ENCODE results near the gene ENOSF1. TPM values are rescaled to one million over a fixed set of nuclear protein-coding genes. Genes with fewer than 3 reads are reported as not detected.

Gene ENOSF1
- total and polyA plus RNA-seq, 2 of the 13 experiments (the other 11 are each of a cell fraction or from before 2014, with no cell fraction given), result 37.6 to 40.1 TPM

- no peak for TF ChIP-seq ZNF512 (CRISPR knock-in tag; IDR thresholded peaks at IDR 0.05)
- no peak for TF ChIP-seq PCBP1 (IDR thresholded peaks at IDR 0.05; ENCODE audit: borderline replicate concordance, low read depth, low read length)
- TF ChIP-seq ZNF563 (CRISPR knock-in tag; IDR thresholded peaks at IDR 0.05), result no peak
- TF ChIP-seq HNRNPUL1 (IDR thresholded peaks at IDR 0.05; ENCODE audit: low read depth, low read length), result no peak
- peak; percentile 82 for TF ChIP-seq GATAD1 (CRISPR knock-in tag; IDR thresholded peaks at IDR 0.05)
- TF ChIP-seq MTERF4 (CRISPR knock-in tag; IDR thresholded peaks at IDR 0.05), result no peak; the same call in 1 of the 2 replicates
- TF ChIP-seq ZFP36L2 (CRISPR knock-in tag; IDR thresholded peaks at IDR 0.05), result no peak
- peak; percentile 74 for TF ChIP-seq ZNF205 (CRISPR knock-in tag; IDR thresholded peaks at IDR 0.05)
- TF ChIP-seq HNRNPK (IDR thresholded peaks at IDR 0.05; ENCODE audit: low read depth, low read length, poor library complexity, severe bottlenecking), result no peak
- peak; percentile 12 for TF ChIP-seq ZNF883 (CRISPR knock-in tag; IDR thresholded peaks at IDR 0.05; ENCODE audit: not compliant biosample characterization)
- TF ChIP-seq MAX (IDR thresholded peaks at IDR 0.05), result no peak
- no peak for TF ChIP-seq ZNF282 (IDR thresholded peaks at IDR 0.05; ENCODE audit: partially characterized antibody)
- TF ChIP-seq SETDB1 (CRISPR knock-in tag; IDR thresholded peaks at IDR 0.05; ENCODE audit: borderline replicate concordance), result no peak
- peak; percentile 54; the same call in 1 of the 2 replicates for TF ChIP-seq KDM4B (CRISPR knock-in tag; IDR thresholded peaks at IDR 0.05)
- no peak; the same call in 1 of the 2 replicates for TF ChIP-seq ZFP1 (CRISPR knock-in tag; IDR thresholded peaks at IDR 0.05)
- no peak for TF ChIP-seq LRRFIP1 (CRISPR knock-in tag; conservative IDR thresholded peaks at IDR 0.05)
- TF ChIP-seq ZNF101 (CRISPR knock-in tag; IDR thresholded peaks at IDR 0.05; ENCODE audit: borderline replicate concordance, low read depth), result no peak
- TF ChIP-seq ZNF776 (CRISPR knock-in tag; IDR thresholded peaks at IDR 0.05), result no peak; the same call in none of the 2 replicates
- TF ChIP-seq SRY (CRISPR knock-in tag; IDR thresholded peaks at IDR 0.05), result peak; percentile 24; the same call in 1 of the 2 replicates
- TF ChIP-seq BRD4 (CRISPR knock-in tag; IDR thresholded peaks at IDR 0.05), result peak; percentile 83; the same call in 1 of the 2 replicates
- TF ChIP-seq POLR2G (IDR thresholded peaks at IDR 0.05; ENCODE audit: low read depth, low read length), result peak; percentile 88
- TF ChIP-seq HNRNPL (IDR thresholded peaks at IDR 0.05; ENCODE audit: low read depth, low read length), result peak; percentile 66; the same call in 1 of the 2 replicates
- TF ChIP-seq ZNF225 (CRISPR knock-in tag; IDR thresholded peaks at IDR 0.05), result peak; percentile 54
- peak; percentile 53; the same call in 1 of the 2 replicates for TF ChIP-seq KLF6 (CRISPR knock-in tag; IDR thresholded peaks at IDR 0.05)
- 0 out of 2 replicates have a peak, but pooled peaks have one; percentile 15 for TF ChIP-seq TBX3 (IDR thresholded peaks at IDR 0.05; ENCODE audit: borderline replicate concordance)
Measured at GRCh38 chr18:658001-658946, 54.2 kb downstream of the ENOSF1 start (continued).

All from HepG2 (cell line).